Calu3 (cell line): ENCODE measurements around the gene FBXO27. TPM values are rescaled to one million over a fixed set of nuclear protein-coding genes. Genes with fewer than 3 reads are reported as not detected.

ENCODE experiments used
- BruUV-seq: library from RNA; stranded (reverse); fragments of 400-500 nt; replicated peaks from 2 replicates; lab custom pipeline; 2021; lab: Mats Ljungman, UMichigan
- CTCF ChIA-PET: fragments of 300-600 bp; sonication (Branson Sonifier 250); formaldehyde crosslinking; loops from one replicate; lab custom pipeline; 2022; ENCODE audit warnings: antibody characterized with exemption; lab: Charles Lee
- DNase-seq: peaks from one replicate; pipeline ENCODE4 v3.0.0; 2022
- H3K27ac Mint-ChIP-seq: one replicate; pipeline ENCODE4 v1.8.0; 2022; ENCODE audit warnings: mixed read lengths; ENCODE audit not compliant: unreplicated experiment
- H3K27me3 Mint-ChIP-seq: one replicate; pipeline ENCODE4 v1.8.0; 2022; ENCODE audit warnings: mixed read lengths; ENCODE audit not compliant: unreplicated experiment
- H3K36me3 Mint-ChIP-seq: one replicate; pipeline ENCODE4 v1.8.0; 2022; ENCODE audit warnings: mild to moderate bottlenecking, moderate library complexity, mixed read lengths; ENCODE audit not compliant: insufficient read depth, unreplicated experiment
- H3K4me1 Mint-ChIP-seq: one replicate; pipeline ENCODE4 v1.8.0; 2022; ENCODE audit warnings: mild to moderate bottlenecking, low read depth, mixed read lengths; ENCODE audit not compliant: unreplicated experiment
- H3K4me3 Mint-ChIP-seq: one replicate; pipeline ENCODE4 v1.8.0; 2022; ENCODE audit warnings: mild to moderate bottlenecking, low read depth, moderate library complexity, mixed read lengths; ENCODE audit not compliant: unreplicated experiment
- H3K9me3 Mint-ChIP-seq: one replicate; pipeline ENCODE4 v1.8.0; 2022; ENCODE audit warnings: low read depth, mixed read lengths; ENCODE audit not compliant: unreplicated experiment
- CTCF ChIP-seq: fragments of 200-600 bp; IDR thresholded peaks from one replicate; pipeline ENCODE4 v1.8.0; 2022; ENCODE audit warnings: antibody characterized with exemption; ENCODE audit not compliant: unreplicated experiment
- intact Hi-C: fragments of 100-400 bp; cut with micrococcal nuclease; formaldehyde crosslinking; loops from one replicate; pipeline ENCODE4 v1.10.0; 2022; ENCODE audit not compliant: unreplicated experiment
- total RNA-seq: library from RNA; stranded (reverse); gene quantifications from 2 replicates; pipeline ENCODE4 v1.2.3, GENCODE V29; 2022

Gene FBXO27
- total RNA-seq, 1 experiment from 2014 or later: 14.6 TPM

GRCh38 chr19:39067104-39067503 is 34.8 kb upstream of the FBXO27 start:
- H3K27ac Mint-ChIP-seq: no peak overlapping the region

GRCh38 chr19:39065928-39066327 is 33.6 kb upstream of the FBXO27 start:
- H3K9me3 Mint-ChIP-seq: no peaks in the 10 kb centered on the region
- CTCF ChIA-PET: no interaction called here
- no peak for TF ChIP-seq CTCF
- peaks cover 6% of the 10 kb centered on the region for H3K4me1 Mint-ChIP-seq
- H3K36me3 Mint-ChIP-seq: no peaks in the 10 kb centered on the region
- no peak overlapping the region for H3K4me3 Mint-ChIP-seq
- no peak overlapping the region for H3K27ac Mint-ChIP-seq
- BruUV-seq: no TSS peak
- no peak for DNase-seq
- intact Hi-C loops: no loop called here
- no peaks in the 10 kb centered on the region for H3K27me3 Mint-ChIP-seq

More at GRCh38 chr19:39067104-39067503, 34.8 kb upstream of the FBXO27 start:
- intact Hi-C loops: no loop called here
- Mint-ChIP-seq H3K4me3 (no peak overlapping the region), H3K36me3 (no peaks in the 10 kb centered on the region), H3K9me3 (no peaks in the 10 kb centered on the region), H3K4me1 (peaks cover 9% of the 10 kb centered on the region), H3K27me3 (no peaks in the 10 kb centered on the region)
- CTCF ChIA-PET: interaction anchor here (0.6 to 0.8 kb wide), 3 partner anchors 111 to 225 kb away, joined by 3 to 6 read pairs (median 4); no protein-coding TSS in a partner anchor
- BruUV-seq: no TSS peak
- no peak for DNase-seq
- TF ChIP-seq CTCF: no peak

GRCh38 chr19:39064405-39064804 is 32.1 kb upstream of the FBXO27 start:
- Mint-ChIP-seq H3K36me3 (no peaks in the 10 kb centered on the region), H3K9me3 (no peaks in the 10 kb centered on the region), H3K27ac (no peak overlapping the region), H3K4me3 (no peak overlapping the region), H3K4me1 (no peaks in the 10 kb centered on the region), H3K27me3 (no peaks in the 10 kb centered on the region)
- no TSS peak for BruUV-seq
- TF ChIP-seq CTCF: no peak
- CTCF ChIA-PET: interaction anchor here (0.6 kb wide), 2 partner anchors 12 to 83 kb away, joined by 3 read pairs; no protein-coding TSS in a partner anchor
- DNase-seq: no peak
- intact Hi-C loops: no loop called here

- no TSS peak for BruUV-seq
- H3K9me3 Mint-ChIP-seq: no peaks in the 10 kb centered on the region
- intact Hi-C loops: no loop called here
Measured at GRCh38 chr19:39060171-39060570, 27.8 kb upstream of the FBXO27 start.

More at GRCh38 chr19:39060171-39060570, 27.8 kb upstream of the FBXO27 start:
- DNase-seq: no peak
- CTCF ChIA-PET: no interaction called here
- TF ChIP-seq CTCF: no peak
- Mint-ChIP-seq H3K27ac (no peak overlapping the region), H3K27me3 (no peaks in the 10 kb centered on the region), H3K4me1 (peaks cover 9% of the 10 kb centered on the region), H3K4me3 (no peak overlapping the region), H3K36me3 (peaks cover 6% of the 10 kb centered on the region)
